Small intestine (tissue), 7 donors: Measurements from ENCODE around the gene HRC. TPM values are rescaled to one million over a fixed set of nuclear protein-coding genes. Genes with fewer than 3 reads are reported as not detected.

Source experiments
- DNase-seq, 2 donors: peaks; one replicate each; pipeline versions ENCODE4 v3.0.0 to v3.0.0-alpha.2; 2013
- FAIRE-seq: peaks from 2 replicates; lab custom pipeline; 2012; peaks lifted over from hg19 to GRCh38; lab: Jason Lieb, UNC
- H3K27ac ChIP-seq, 3 donors: one replicate each; pipeline ENCODE4 v1.5.1; 2013; ENCODE audit warnings: low read length in 2 of 3, mild to moderate bottlenecking in 2 of 3, control low read depth in 1 of 3, inconsistent platforms in 1 of 3, low read depth in 1 of 3, moderate library complexity in 1 of 3
- H3K27me3 ChIP-seq, 3 donors: one replicate each; pipeline ENCODE4 v1.6.1; 2013; ENCODE audit warnings: low read length in 3 of 3, inconsistent platforms in 1 of 3; ENCODE audit not compliant: control insufficient read depth in 3 of 3, insufficient read depth in 3 of 3
- H3K36me3 ChIP-seq, 3 donors: one replicate each; pipeline ENCODE4 v1.6.1; 2013; ENCODE audit warnings: low read length in 3 of 3, inconsistent platforms in 1 of 3, low read depth in 1 of 3, mild to moderate bottlenecking in 1 of 3, moderate library complexity in 1 of 3; ENCODE audit not compliant: control insufficient read depth in 3 of 3, insufficient read depth in 2 of 3
- H3K4me1 ChIP-seq, 3 donors: one replicate each; pipeline ENCODE4 v1.6.1; 2013; ENCODE audit warnings: low read length in 2 of 3, inconsistent platforms in 1 of 3, low read depth in 1 of 3, mild to moderate bottlenecking in 1 of 3, moderate library complexity in 1 of 3; ENCODE audit not compliant: control insufficient read depth in 3 of 3, insufficient read depth in 2 of 3
- H3K4me3 ChIP-seq, 3 donors: one replicate each; pipeline ENCODE4 v1.5.1; 2013; ENCODE audit warnings: low read length in 3 of 3, control low read depth in 1 of 3, inconsistent platforms in 1 of 3, low read depth in 1 of 3, mild to moderate bottlenecking in 1 of 3, moderate library complexity in 1 of 3
- H3K9me3 ChIP-seq, 2 donors: one replicate each; pipeline ENCODE4 v1.6.1; 2013; ENCODE audit warnings: low read depth in 1 of 2, low read length in 1 of 2; ENCODE audit not compliant: control insufficient read depth in 2 of 2, insufficient read depth in 1 of 2
- WGBS, 3 donors: extraction: QIAGEN DNeasy Blood & Tissue Kit; methylation state at CpG; one replicate each; pipeline ENCODE4 v1.1.7; 2013; 5-methylcytosine and 5-hydroxymethylcytosine counted together
- polyA plus RNA-seq, 4 donors: library from polyadenylated mRNA; stranded (reverse) in 3 of 4; unstranded in 1 of 4; fragments of 200-250 nt in 3 of 4; fragments of 120-200 nt in 1 of 4; gene quantifications; one replicate each; pipeline versions ENCODE4 v1.2.1 to v1.2.3, GENCODE V29; 2013
- donor health status: healthy with polysubstance abuse.
- donor health status: control.
- donor health status: control.
- donor health status: Bipolar disorder and iron deficiency.
- donor health status: healthy.

HRC gene
- polyA plus RNA-seq, 4 donors = 0.67 to 2.6 (median 2.0) TPM

GRCh38 chr19:49119411-49120324, 35.5 kb downstream of the HRC start, which contains the start of gene PPFIA3:
PPFIA3 (plus strand) TSS chr19:49119544; CDS start chr19:49127874, 8,330 bp downstream.
- DNase-seq (peak; percentile 37 to 67), FAIRE-seq (no peak)
- Histone ChIP-seq H3K9me3 (no peaks in the 10 kb centered on the region), H3K4me1 (peaks cover 7 to 13% (median 8%) of the 10 kb centered on the region in 3 donors), H3K36me3 (peaks cover 0 to 11% (median 0%) of the 10 kb centered on the region in 3 donors), H3K27ac (peak within 1 kb of the TSS; percentile 92 to 100 (median 99)), H3K4me3 (peak within 1 kb of the TSS; percentile 50 to 79 (median 59)), H3K27me3 (peaks cover 0 to 18% (median 0%) of the 10 kb centered on the region in 3 donors)
- 0 to 1% (median 1%) methylated on average over 36 to 90 of the region's 90 CpGs for WGBS, 3 donors

GRCh38 chr19:49118565-49119410, 36.4 kb downstream of the HRC start, which contains the start of gene C19orf73:
C19orf73 (minus strand) TSS chr19:49119143; CDS start chr19:49119022, 121 bp downstream.
- H3K27ac ChIP-seq = peak within 1 kb of the TSS; percentile 92 to 100 (median 99)
- H3K36me3 ChIP-seq = peaks cover 0 to 11% (median 0%) of the 10 kb centered on the region in 3 donors
- H3K27me3 ChIP-seq = peaks cover 0 to 18% (median 0%) of the 10 kb centered on the region in 3 donors
- no peak for FAIRE-seq
- no peaks in the 10 kb centered on the region for H3K9me3 ChIP-seq
- peak within 1 kb of the TSS; percentile 50 to 79 (median 59) for H3K4me3 ChIP-seq
- WGBS, 3 donors = 0 to 1% (median 1%) methylated on average over 66 to 85 of the region's 85 CpGs
- peaks cover 7 to 14% (median 8%) of the 10 kb centered on the region in 3 donors for H3K4me1 ChIP-seq
- DNase-seq = peak; percentile 95 to 97

- Histone ChIP-seq H3K27me3 (peaks cover 0 to 18% (median 0%) of the 10 kb centered on the region in 3 donors), H3K36me3 (peaks cover 0 to 11% (median 0%) of the 10 kb centered on the region in 3 donors), H3K9me3 (no peaks in the 10 kb centered on the region), H3K4me3 (peak overlapping the region; percentile 48 to 79 (median 53)), H3K4me1 (peaks cover 7 to 16% (median 9%) of the 10 kb centered on the region in 3 donors), H3K27ac (peak overlapping the region; percentile 92 to 100 (median 99))
- WGBS, 3 donors = 46 to 61% (median 53%) methylated on average over 20 to 26 of the region's 26 CpGs
- DNase-seq (peak in 1 of 2 donors; percentile 35), FAIRE-seq (no peak)
These were observed 37.3 kb downstream of the HRC start for GRCh38 chr19:49117677-49118564.

GRCh38 chr19:49116544-49116943, 38.7 kb downstream of the HRC start:
- H3K36me3 ChIP-seq = peaks cover 0 to 11% (median 0%) of the 10 kb centered on the region in 3 donors
- WGBS, 3 donors = 8 to 45% (median 42%) methylated on average over 1 of the region's 1 CpG
- H3K4me1 ChIP-seq = peaks cover 7 to 16% (median 9%) of the 10 kb centered on the region in 3 donors
- no peak for DNase-seq
- H3K27me3 ChIP-seq = peaks cover 0 to 18% (median 0%) of the 10 kb centered on the region in 3 donors
- no peak overlapping the region for H3K4me3 ChIP-seq
- FAIRE-seq = no peak
- no peak overlapping the region for H3K27ac ChIP-seq
- no peaks in the 10 kb centered on the region for H3K9me3 ChIP-seq

- 10 to 11% (median 11%) methylated on average over 60 to 68 of the region's 68 CpGs for WGBS, 3 donors
- peak overlapping the region; percentile 55 to 90 (median 77) for H3K4me3 ChIP-seq
- H3K27me3 ChIP-seq = peaks cover 0 to 3% (median 0%) of the 10 kb centered on the region in 3 donors
- FAIRE-seq (no peak), DNase-seq (peak; percentile 66 to 80)
- H3K36me3 ChIP-seq = peaks cover 0 to 13% (median 0%) of the 10 kb centered on the region in 3 donors
- H3K4me1 ChIP-seq = peaks cover 7 to 15% (median 9%) of the 10 kb centered on the region in 3 donors
- no peaks in the 10 kb centered on the region for H3K9me3 ChIP-seq
- H3K27ac ChIP-seq = peak overlapping the region; percentile 14 to 66 (median 33)
These were observed 40.4 kb downstream of the HRC start for GRCh38 chr19:49114630-49115363.

- peak within 1 kb of the TSS; percentile 35 to 66 (median 49) for H3K27ac ChIP-seq
- H3K4me1 ChIP-seq = peaks cover 7 to 12% (median 9%) of the 10 kb centered on the region in 3 donors
- 0 to 2% (median 1%) methylated on average over 33 to 66 of the region's 66 CpGs for WGBS, 3 donors
- FAIRE-seq = no peak
- H3K27me3 ChIP-seq = no peaks in the 10 kb centered on the region
- DNase-seq = peak; percentile 66 to 90
- peaks cover 0 to 19% (median 0%) of the 10 kb centered on the region in 3 donors for H3K36me3 ChIP-seq
- H3K9me3 ChIP-seq = no peaks in the 10 kb centered on the region
- H3K4me3 ChIP-seq = peak within 1 kb of the TSS; percentile 55 to 90 (median 77)
These were observed 41.2 kb downstream of the HRC start, which contains the start of gene LIN7B for GRCh38 chr19:49113762-49114629. LIN7B (plus strand) TSS chr19:49114370; CDS start chr19:49114405, 35 bp downstream.
